Muscle of leg (tissue), 11 donors: ENCODE results near the gene TMED5. TPM values are rescaled to one million over a fixed set of nuclear protein-coding genes. Genes with fewer than 3 reads are reported as not detected.

Experiments used
- DNase-seq: peaks from one replicate; pipeline ENCODE4 v3.0.0; 2013
- H3K27ac ChIP-seq: one replicate; pipeline ENCODE4 v1.5.1; 2013; ENCODE audit warnings: mild to moderate bottlenecking, low read length, control low read depth
- H3K27me3 ChIP-seq: one replicate; pipeline ENCODE4 v1.6.1; 2013; ENCODE audit warnings: low read length; ENCODE audit not compliant: control insufficient read depth, insufficient read depth
- H3K36me3 ChIP-seq: one replicate; pipeline ENCODE4 v1.6.1; 2013; ENCODE audit warnings: low read length; ENCODE audit not compliant: control insufficient read depth, insufficient read depth
- H3K4me1 ChIP-seq: one replicate; pipeline ENCODE4 v1.6.1; 2013; ENCODE audit warnings: low read length; ENCODE audit not compliant: control insufficient read depth, insufficient read depth
- H3K4me3 ChIP-seq: one replicate; pipeline ENCODE4 v1.5.1; 2013; ENCODE audit warnings: low read length, control low read depth
- H3K9me3 ChIP-seq: replicated peaks from 2 replicates; pipeline ENCODE4 v1.6.1; 2013; ENCODE audit warnings: low read depth, low read length; ENCODE audit not compliant: control insufficient read depth
- WGBS: methylation state at CpG from one replicate; pipeline ENCODE4 v1.1.5; 2013; ENCODE audit warnings: missing lambda C conversion rate; ENCODE audit not compliant: insufficient coverage; 5-methylcytosine and 5-hydroxymethylcytosine counted together
- polyA plus RNA-seq, 8 donors: library from polyadenylated mRNA; unstranded; fragments of 120-200 nt; gene quantifications; one replicate each; pipeline versions ENCODE4 v1.2.1 to v1.2.3, GENCODE V29; 2013; ENCODE audit warnings: inconsistent platforms in 1 of 8, low replicate concordance in 1 of 8; ENCODE audit not compliant: insufficient read length in 8 of 8, insufficient read depth in 1 of 8
- total RNA-seq: library from RNA; stranded (reverse); fragments of 120-200 nt; gene quantifications from one replicate; pipeline ENCODE4 v1.2.4, GENCODE V29; 2013

The TMED5 gene
- total and polyA plus RNA-seq, 9 donors, result 18.2 to 28.5 (median 23.3) TPM

- peaks cover 3% of the 10 kb centered on the region for H3K36me3 ChIP-seq
- H3K27ac ChIP-seq, result no peak overlapping the region
Measured at GRCh38 chr1:93205892-93206566, 25.8 kb upstream of the TMED5 start.

GRCh38 chr1:93200714-93201113 lies 20.5 kb upstream of the TMED5 start:
- no peaks in the 10 kb centered on the region for H3K27me3 ChIP-seq
- no peaks in the 10 kb centered on the region for H3K4me1 ChIP-seq
- DNase-seq, result no peak
- no peak overlapping the region for H3K27ac ChIP-seq
- H3K9me3 ChIP-seq, result no peaks in the 10 kb centered on the region
- WGBS, result 100% methylated on average over 2 of the region's 4 CpGs
- no peak overlapping the region for H3K4me3 ChIP-seq
- H3K36me3 ChIP-seq, result peaks cover 9% of the 10 kb centered on the region

More at GRCh38 chr1:93205892-93206566, 25.8 kb upstream of the TMED5 start:
- no peaks in the 10 kb centered on the region for H3K27me3 ChIP-seq
- H3K4me1 ChIP-seq, result no peaks in the 10 kb centered on the region
- no peak overlapping the region for H3K4me3 ChIP-seq
- 100% methylated on average over 2 of the region's 6 CpGs for WGBS
- H3K9me3 ChIP-seq, result no peaks in the 10 kb centered on the region
- DNase-seq, result no peak

- Histone ChIP-seq H3K9me3 (no peaks in the 10 kb centered on the region), H3K4me3 (no peak overlapping the region), H3K27me3 (no peaks in the 10 kb centered on the region), H3K36me3 (peaks cover 9% of the 10 kb centered on the region), H3K4me1 (no peaks in the 10 kb centered on the region), H3K27ac (no peak overlapping the region)
- WGBS, result no CpG with 5 or more reads among the region's 6 CpGs
- DNase-seq, result no peak
Measured at GRCh38 chr1:93200086-93200620, 19.9 kb upstream of the TMED5 start.

GRCh38 chr1:93199150-93199549 lies 18.9 kb upstream of the TMED5 start:
- Histone ChIP-seq H3K4me3 (no peak overlapping the region), H3K27me3 (no peaks in the 10 kb centered on the region), H3K4me1 (no peaks in the 10 kb centered on the region), H3K36me3 (peaks cover 11% of the 10 kb centered on the region), H3K27ac (no peak overlapping the region), H3K9me3 (no peaks in the 10 kb centered on the region)
- 97% methylated on average over 9 of the region's 9 CpGs for WGBS
- no peak for DNase-seq

- Histone ChIP-seq H3K4me1 (no peaks in the 10 kb centered on the region), H3K9me3 (no peaks in the 10 kb centered on the region), H3K27ac (no peak overlapping the region), H3K36me3 (peaks cover 9% of the 10 kb centered on the region), H3K27me3 (no peaks in the 10 kb centered on the region), H3K4me3 (no peak overlapping the region)
- DNase-seq, result no peak
- WGBS, result no CpG with 5 or more reads among the region's 1 CpG
Measured at GRCh38 chr1:93196591-93196990, 16.4 kb upstream of the TMED5 start.

- WGBS, result no CpG with 5 or more reads among the region's 4 CpGs
- Histone ChIP-seq H3K27ac (no peak overlapping the region), H3K27me3 (no peaks in the 10 kb centered on the region), H3K36me3 (peaks cover 4% of the 10 kb centered on the region), H3K4me1 (no peaks in the 10 kb centered on the region), H3K9me3 (no peaks in the 10 kb centered on the region), H3K4me3 (no peak overlapping the region)
- DNase-seq, result no peak
Measured at GRCh38 chr1:93194231-93194990, 14.2 kb upstream of the TMED5 start.

GRCh38 chr1:93190432-93190831 lies 10.2 kb upstream of the TMED5 start:
- H3K27me3 ChIP-seq, result no peaks in the 10 kb centered on the region
- H3K4me3 ChIP-seq, result no peak overlapping the region
- no peaks in the 10 kb centered on the region for H3K4me1 ChIP-seq
- DNase-seq, result no peak
- no peak overlapping the region for H3K27ac ChIP-seq
- H3K9me3 ChIP-seq, result no peaks in the 10 kb centered on the region
- 100% methylated on average over 1 of the region's 3 CpGs for WGBS
- H3K36me3 ChIP-seq, result peaks cover 2% of the 10 kb centered on the region

GRCh38 chr1:93186667-93187066 lies 6.5 kb upstream of the TMED5 start:
- H3K36me3 ChIP-seq, result no peaks in the 10 kb centered on the region
- no CpG with 5 or more reads among the region's 1 CpG for WGBS
- H3K27ac ChIP-seq, result no peak overlapping the region
- H3K27me3 ChIP-seq, result no peaks in the 10 kb centered on the region
- no peaks in the 10 kb centered on the region for H3K4me1 ChIP-seq
- no peaks in the 10 kb centered on the region for H3K9me3 ChIP-seq
- H3K4me3 ChIP-seq, result no peak overlapping the region
- peak; percentile 12 for DNase-seq

GRCh38 chr1:93180723-93181613 lies 755 bp upstream of the TMED5 start, which contains the start of gene CCDC18:
Gene CCDC18, plus strand, starts transcription at chr1:93180724. Its CDS starts 2,638 bp downstream, at chr1:93183362.
- peaks cover 2% of the 10 kb centered on the region for H3K36me3 ChIP-seq
- H3K4me3 ChIP-seq, result peak within 1 kb of the TSS; percentile 77
- H3K9me3 ChIP-seq, result no peaks in the 10 kb centered on the region
- under 1% methylated on average over 23 of the region's 43 CpGs for WGBS
- peak; percentile 57 for DNase-seq
- H3K27ac ChIP-seq, result peak within 1 kb of the TSS; percentile 98
- H3K4me1 ChIP-seq, result peaks cover 2% of the 10 kb centered on the region
- H3K27me3 ChIP-seq, result no peaks in the 10 kb centered on the region
